ENCODE measurements around the gene MAGOH.
"Not testable (repeated sequence)": the region's sequence is repeated elsewhere in the genome, so short reads cannot be mapped to it uniquely, and the experiment has no call there.

Gene MAGOH

GRCh38 chr1:53220962-53221286 lies 17.4 kb downstream of the MAGOH start:
- no peak for DNase-seq (ENCODE audit: low read depth in 1 of 2, low spot score in 1 of 2)

GRCh38 chr1:53220171-53220961 lies 18.0 kb downstream of the MAGOH start, which contains the start of gene CZIB:
CZIB (minus strand) TSS chr1:53220634; CDS start chr1:53220575, 59 bp downstream.
- peak; percentile 86 to 94 for DNase-seq (ENCODE audit: low read depth in 1 of 2, low spot score in 1 of 2)

DNA sequence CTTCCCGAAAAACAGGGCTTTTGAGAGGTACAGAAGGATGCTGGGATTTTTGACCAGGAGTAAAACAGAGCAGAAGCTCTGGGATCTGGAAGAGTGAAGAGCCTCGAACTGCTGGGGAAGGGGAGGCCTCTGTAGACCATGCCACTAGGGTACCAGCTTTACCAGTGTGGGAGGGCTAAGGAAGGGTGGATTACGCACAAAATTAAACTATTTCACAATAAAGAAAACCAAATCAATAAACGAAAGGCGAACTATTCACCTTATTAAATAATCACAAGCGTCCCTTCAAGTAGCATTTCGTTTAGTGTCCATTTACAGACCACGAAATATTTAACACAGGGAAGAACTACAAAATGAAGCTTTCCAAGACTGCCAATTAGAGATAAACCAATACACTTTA lies 18.6 kb downstream of the MAGOH start:
- no peak for DNase-seq (ENCODE audit: low read depth in 1 of 2, low spot score in 1 of 2)

GRCh38 chr1:53218201-53218600 lies 20.1 kb downstream of the MAGOH start:
- no peak for DNase-seq (ENCODE audit: low read depth in 1 of 2, low spot score in 1 of 2)

DNA sequence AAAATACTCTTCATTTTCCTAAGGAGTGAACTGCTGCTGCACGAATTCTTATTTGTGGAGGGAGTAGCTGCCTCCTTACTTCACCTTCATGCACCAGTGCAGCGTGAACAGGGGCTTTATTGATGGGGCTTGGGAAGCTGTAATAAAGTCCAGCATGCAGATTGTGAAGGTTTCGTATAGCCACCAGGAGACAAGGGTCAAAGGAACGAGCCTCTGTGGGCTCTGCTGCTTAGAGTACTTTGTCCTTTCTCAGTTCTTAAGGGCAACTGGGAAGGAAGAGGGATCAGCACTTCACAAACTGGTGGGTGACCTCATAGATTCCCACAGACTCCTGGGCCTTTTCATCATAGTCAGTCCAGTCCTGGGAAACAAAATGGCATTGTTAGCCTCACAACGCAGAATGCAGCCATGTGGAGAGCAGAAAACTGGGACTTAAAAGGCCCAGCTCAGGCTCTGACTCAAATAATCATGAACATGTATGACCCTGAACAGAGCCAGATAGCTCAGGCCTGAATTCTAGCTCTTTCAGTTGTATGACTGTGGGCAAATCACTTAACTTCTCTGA lies 23.9 kb downstream of the MAGOH start:
- DNase-seq (ENCODE audit: low read depth in 1 of 2, low spot score in 1 of 2), result no peak

DNA sequence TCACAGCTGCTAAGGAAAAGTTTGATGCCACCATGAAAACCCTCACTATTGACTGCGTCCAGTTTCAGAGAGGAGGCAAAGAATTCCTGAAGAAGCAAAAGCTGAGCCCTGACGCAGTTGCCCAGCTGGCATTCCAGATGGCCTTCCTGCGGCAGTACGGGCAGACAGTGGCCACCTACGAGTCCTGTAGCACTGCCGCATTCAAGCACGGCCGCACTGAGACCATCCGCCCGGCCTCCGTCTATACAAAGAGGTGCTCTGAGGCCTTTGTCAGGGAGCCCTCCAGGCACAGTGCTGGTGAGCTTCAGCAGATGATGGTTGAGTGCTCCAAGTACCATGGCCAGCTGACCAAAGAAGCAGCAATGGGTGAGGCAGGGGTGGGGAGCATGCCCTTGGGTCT lies 27.4 kb downstream of the MAGOH start:
- no peak for DNase-seq (ENCODE audit: low read depth in 1 of 2, low spot score in 1 of 2)

GRCh38 chr1:53210352-53210751 lies 28.0 kb downstream of the MAGOH start:
- DNase-seq (ENCODE audit: low read depth in 1 of 2, low spot score in 1 of 2), result no peak

- no peak for DNase-seq (ENCODE audit: low read depth in 1 of 2, low spot score in 1 of 2)
These were observed 30.6 kb downstream of the MAGOH start for GRCh38 chr1:53207726-53208125.

GRCh38 chr1:53206735-53207379 lies 31.5 kb downstream of the MAGOH start:
- DNase-seq (ENCODE audit: low read depth in 1 of 2, low spot score in 1 of 2), result no peak

DNA sequence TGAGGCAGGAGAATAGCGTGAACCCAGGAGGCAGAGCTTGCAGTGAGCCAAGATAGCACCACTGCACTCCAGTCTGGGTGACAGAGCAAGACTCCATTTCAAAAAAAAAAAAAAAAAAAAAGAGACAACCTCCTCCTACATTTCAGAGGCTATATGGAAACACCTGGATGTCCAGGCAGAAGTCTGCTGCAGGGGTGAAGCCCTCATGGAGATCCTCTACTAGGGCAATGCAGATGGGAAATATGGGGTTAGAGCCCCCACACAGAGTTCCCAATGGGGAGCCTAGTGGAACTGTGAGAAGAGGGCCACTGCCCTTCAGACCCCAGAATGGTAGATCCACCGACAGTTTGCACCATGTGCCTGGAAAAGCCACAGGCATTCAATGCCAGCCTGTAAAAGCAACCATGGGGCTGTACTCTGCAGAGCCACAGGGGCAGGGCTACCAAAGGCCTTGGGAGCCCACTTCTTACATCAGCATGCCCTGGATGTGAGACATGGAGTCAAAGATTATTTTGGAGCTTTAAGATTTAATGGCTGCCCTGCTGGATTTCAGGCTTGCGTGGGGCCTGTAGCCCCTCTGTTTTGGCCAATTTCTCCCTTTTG lies 32.1 kb downstream of the MAGOH start:
- not testable (repeated sequence) for DNase-seq (ENCODE audit: low read depth in 1 of 2, low spot score in 1 of 2)

DNA sequence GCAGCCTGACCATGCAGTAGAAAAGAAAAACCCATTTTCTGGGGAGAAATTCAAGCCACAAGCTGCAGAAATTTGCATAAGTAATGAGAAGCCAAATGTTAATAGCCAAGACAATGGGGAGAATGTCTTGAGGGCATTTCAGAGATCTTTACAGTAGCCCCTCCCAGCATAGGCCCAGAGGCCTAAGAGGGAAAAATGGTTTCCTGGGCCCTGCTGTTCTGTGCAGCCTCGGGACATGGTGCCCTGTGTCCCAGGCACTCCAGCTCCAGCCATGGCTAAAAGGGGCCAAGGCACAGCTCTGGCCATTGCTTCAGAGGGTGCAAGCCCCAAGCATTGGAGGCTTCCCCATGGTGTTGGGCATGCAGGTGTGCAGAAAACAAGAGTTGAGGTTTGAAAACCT lies 32.8 kb downstream of the MAGOH start:
- not testable (repeated sequence) for DNase-seq (ENCODE audit: low read depth in 1 of 2, low spot score in 1 of 2)

DNA sequence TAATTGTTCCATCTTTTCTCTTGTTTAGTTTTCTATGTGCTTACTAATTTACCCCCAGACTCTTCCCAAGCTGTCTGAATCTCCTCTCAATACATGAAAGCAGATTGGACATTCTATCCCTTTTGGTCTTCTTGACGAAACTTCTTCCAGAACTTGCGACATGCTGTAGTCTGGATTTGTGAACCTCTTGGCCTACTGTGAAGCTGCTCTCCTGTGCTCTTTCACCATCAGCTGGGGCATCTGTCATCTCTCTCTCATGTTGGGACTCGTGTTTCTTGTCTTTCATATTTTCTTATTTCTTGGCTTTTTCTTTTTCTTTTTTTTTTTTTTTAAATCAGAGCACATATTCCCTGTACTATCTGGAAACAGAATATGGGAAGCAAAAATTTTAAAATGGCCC lies 34.9 kb downstream of the MAGOH start:
- DNase-seq (ENCODE audit: low read depth in 1 of 2, low spot score in 1 of 2), result no peak

GRCh38 chr1:53198241-53198651 lies 40.1 kb downstream of the MAGOH start:
- DNase-seq (ENCODE audit: low read depth in 1 of 2, low spot score in 1 of 2), result no peak

DNA sequence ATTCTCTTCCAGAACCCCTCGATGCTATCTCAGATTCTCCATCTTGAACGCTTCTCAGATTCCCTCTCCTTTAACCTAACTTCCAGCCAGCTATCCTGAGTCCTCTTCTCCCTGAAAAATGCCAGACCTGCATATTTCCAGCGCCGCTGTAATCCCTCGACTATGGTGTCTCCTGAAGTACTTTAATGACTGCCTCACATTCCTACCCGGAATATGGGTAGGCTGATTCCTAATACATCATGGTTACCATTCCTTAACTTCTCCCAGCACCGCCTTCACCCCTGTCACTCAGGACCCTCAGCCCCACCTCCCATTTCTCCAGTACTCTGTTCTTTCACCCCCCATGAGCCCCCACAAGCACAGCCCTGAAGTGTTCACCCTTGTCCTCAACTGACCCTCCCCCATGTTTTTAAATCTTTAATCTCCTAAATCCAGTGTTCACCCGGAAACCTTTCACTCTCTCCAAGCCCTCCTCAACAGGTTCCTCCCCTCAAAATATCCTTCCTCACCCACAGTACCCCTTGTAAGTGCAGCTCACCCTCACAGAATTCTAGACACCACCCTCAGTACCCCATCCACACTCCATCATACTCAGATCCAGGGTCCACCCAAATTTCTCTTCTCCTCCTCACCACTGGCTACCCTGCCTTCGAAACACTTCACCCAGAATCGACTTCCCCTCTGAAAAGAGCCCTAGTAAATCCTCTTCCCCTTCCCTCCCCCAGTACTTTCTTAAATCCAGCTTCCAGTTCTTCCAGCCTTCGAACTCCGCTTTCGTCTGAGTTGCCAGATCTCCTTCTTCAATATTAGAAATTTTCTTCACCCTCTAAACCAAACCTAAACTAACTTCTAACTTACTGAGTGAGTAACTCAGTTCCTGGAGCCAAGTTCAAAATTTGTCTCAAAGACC lies 40.8 kb downstream of the MAGOH start:
- no peak for DNase-seq (ENCODE audit: low read depth in 1 of 2, low spot score in 1 of 2)

DNA sequence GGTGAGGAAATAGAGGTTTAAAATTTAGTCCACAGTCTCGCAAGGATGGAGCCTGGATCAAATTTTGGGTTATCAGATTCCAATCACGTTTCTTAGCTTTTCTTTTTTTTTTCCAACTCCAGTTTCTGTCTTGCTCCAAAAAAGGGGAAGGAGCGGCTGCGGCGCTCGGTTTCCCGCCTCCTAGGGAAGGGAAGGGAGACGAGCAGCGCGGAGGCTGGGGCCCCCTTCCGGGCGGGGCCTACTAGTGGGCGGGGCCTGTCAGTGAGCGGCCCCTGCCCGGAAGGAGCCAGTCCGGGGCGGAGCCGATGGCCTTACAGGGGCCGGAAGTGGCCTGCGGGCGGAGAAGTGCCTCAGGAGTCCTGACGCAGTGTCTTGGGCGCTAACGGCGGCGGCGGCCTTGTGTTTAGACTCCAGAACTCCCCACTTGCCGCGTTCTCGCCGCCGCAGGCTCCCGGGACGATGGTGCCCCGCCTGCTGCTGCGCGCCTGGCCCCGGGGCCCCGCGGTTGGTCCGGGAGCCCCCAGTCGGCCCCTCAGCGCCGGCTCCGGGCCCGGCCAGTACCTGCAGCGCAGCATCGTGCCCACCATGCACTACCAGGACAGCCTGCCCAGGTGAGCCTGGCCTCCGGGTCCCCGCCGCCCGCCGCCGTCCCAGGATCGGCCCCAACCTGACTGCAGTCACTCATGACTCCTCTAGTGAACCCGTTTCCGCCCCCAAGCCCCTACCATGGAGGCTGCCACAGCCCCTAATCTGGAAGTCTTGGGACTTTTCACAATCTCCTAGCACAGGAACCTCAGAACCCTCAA lies 41.6 kb downstream of the MAGOH start, which contains the start of gene CPT2:
CPT2 (plus strand) TSS at position 340 of the 806 bp plus-strand sequence; CDS start at position 460, 120 bp downstream.
- DNase-seq (ENCODE audit: low read depth in 1 of 2, low spot score in 1 of 2), result peak; percentile 82 to 87

DNA sequence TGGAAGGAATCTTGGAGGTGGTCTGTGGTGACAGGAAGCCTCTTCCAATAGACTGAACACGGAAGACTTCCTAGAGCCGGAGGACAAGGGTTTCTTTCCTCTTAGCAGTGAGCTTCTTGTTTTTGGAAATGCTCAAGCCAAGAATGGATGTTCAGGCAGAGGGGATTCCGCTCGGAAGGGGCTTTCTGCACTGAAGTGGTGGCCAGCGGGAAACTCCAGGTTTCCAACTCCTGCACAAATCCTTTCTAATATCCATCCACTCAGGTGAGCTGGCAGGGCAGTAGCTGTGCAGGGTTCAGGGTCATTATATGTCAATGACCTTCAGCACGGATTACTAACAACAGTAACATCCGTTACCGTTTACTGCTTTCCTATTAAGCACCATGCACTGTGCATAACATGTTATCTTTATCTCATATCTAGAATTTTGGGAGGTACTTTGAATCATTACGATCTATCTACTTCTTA lies 42.3 kb downstream of the MAGOH start:
- no peak for DNase-seq (ENCODE audit: low read depth in 1 of 2, low spot score in 1 of 2)

DNA sequence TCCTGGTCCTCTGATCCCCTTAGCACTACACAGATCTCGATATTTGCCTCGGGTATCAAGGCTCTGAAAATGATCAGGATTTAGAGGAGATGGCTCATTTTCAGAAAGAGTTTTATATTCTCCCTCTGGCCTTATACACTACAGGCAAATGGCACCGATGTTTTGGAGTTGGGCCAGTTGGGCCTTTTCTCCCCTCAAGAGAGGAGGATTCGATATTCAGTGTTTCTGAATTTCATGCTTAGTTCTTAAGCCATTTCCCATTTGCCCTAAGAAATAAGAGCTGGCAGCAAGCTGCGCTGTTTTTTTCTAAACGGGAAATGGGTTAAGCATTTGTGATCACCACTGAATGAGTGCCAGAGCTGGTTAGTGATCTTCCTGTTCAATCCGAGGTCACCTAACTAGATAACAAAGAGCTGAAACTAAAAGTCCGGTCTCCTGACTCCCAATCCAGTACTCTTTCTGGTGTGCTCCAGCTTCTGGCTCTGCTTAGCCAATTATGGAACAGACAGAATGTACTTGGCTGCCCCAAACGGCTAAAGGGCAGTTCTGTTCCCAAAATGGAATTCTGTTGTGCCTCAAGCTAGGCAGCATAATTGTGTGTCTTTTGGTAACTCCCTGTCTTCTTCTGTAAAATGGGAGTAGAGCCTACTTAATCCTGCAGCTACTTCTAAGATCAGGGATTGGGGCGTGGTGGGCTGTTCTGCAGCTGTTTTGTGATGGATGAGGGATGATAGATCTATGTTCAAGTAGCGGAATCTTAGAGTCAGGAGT lies 42.9 kb downstream of the MAGOH start:
- no peak for DNase-seq (ENCODE audit: low read depth in 1 of 2, low spot score in 1 of 2)

DNA sequence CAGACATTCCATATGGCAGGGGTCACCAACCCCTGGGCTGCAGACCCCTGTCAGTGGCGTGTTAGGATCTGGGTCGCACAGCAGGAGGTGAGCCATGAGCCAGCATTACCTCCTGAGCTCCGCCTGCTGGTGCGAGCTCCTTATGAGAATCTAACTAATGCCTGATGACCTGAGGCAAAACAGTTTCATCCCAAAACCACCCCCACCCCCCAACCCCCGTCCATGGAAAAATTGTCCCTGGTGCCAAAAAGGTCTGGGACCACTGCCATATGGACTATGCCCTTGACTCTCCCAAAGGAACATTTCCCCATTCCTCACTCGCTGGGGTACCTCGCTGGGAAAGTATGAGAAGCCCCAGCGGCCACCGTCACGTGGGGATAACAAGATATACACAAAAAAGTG lies 48.1 kb downstream of the MAGOH start:
- no peak for DNase-seq (ENCODE audit: low read depth in 1 of 2, low spot score in 1 of 2)

DNA sequence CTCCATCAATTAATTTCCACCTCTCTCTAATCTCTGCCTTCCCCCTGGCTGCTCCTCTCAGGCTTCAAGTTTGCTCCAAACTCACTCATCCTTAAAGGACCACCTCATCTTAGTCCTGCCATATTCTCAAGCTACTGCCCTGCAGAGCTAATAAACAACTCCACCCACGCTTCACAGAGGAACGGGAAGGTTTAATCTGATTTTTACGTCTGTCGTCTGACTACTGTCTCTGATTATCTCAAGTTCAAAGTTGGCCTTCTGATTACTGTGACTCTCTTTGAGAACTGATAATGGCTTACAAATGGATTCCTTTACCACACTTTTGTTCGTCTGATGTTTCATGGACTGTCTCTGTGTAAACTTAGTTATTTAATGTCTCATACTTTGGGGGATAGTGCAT lies 49.3 kb downstream of the MAGOH start:
- DNase-seq (ENCODE audit: low read depth in 1 of 2, low spot score in 1 of 2), result no peak

Data from stimulated activated CD4-positive, alpha-beta T cell treated with anti-CD3 and anti-CD28 coated beads, Interleukin-15, amount 100 ng/mL, for 1 hour (primary cell).